Gastrocnemius medialis (tissue), 4 donors: ENCODE results near the gene SLC25A21.

Experiments
- POLR2A ChIP-seq, 2 donors: fragments of 450-650 bp; IDR thresholded peaks; one replicate each; pipeline ENCODE4 v1.6.1; 2017; ENCODE audit warnings: antibody characterized with exemption in 2 of 2, mild to moderate bottlenecking in 2 of 2, moderate library complexity in 2 of 2
- TF ChIP-seq, protein P1 (sequence below), 5 experiments: fragments of 450-650 bp in 3 of 5; fragments of 200-600 bp in 2 of 5; sonication (generic) in 2 of 5; IDR thresholded peaks in 4 of 5; conservative IDR thresholded peaks in 1 of 5; 1 replicate in 4 of 5; 2 replicates in 1 of 5; pipeline ENCODE4 v1.5.1; 2016 to 2019; ENCODE audit warnings: antibody characterized with exemption in 5 of 5, mild to moderate bottlenecking in 3 of 5, moderate library complexity in 3 of 5

DNA sequence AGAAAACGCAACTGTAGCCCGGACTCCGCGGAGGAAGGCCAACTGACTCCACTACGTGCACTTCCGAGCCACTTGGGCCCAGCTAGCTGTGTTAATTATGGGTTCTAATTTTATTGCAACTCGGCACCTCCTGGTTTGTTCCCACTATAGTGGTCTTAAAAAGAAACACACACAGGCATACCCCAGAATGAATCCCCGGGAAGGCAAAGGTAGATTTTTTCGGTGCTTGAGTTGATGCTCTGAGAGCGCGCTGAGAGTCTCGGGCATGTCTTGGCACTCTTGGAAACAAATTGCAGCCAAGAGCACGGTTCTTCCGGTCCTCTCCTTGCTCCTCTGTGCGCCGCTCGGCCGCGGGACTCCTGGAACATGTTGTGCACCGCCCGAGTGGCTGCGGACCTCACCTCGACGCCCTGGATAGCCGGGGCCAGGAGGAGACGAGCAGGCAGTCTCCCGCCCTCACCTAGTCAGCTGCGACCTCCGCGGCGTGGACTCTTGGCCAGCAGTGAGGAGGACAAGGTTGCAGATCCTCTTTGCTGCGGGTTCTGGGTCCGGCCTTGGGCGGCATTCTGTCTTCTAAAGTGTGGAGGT is 517.5 kb downstream of the SLC25A21 start:
- TF ChIP-seq, protein P1, sequence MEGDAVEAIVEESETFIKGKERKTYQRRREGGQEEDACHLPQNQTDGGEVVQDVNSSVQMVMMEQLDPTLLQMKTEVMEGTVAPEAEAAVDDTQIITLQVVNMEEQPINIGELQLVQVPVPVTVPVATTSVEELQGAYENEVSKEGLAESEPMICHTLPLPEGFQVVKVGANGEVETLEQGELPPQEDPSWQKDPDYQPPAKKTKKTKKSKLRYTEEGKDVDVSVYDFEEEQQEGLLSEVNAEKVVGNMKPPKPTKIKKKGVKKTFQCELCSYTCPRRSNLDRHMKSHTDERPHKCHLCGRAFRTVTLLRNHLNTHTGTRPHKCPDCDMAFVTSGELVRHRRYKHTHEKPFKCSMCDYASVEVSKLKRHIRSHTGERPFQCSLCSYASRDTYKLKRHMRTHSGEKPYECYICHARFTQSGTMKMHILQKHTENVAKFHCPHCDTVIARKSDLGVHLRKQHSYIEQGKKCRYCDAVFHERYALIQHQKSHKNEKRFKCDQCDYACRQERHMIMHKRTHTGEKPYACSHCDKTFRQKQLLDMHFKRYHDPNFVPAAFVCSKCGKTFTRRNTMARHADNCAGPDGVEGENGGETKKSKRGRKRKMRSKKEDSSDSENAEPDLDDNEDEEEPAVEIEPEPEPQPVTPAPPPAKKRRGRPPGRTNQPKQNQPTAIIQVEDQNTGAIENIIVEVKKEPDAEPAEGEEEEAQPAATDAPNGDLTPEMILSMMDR (IDR thresholded peaks at IDR 0.05 in 4 of 5, conservative IDR thresholded peaks at IDR 0.05 in 1 of 5), result no peak
- TF ChIP-seq POLR2A (IDR thresholded peaks at IDR 0.05), result no peak
